Fibroblast of skin of right quadriceps (primary cell): ENCODE measurements around the gene WDCP.
"Not testable (repeated sequence)": the region's sequence is repeated elsewhere in the genome, so short reads cannot be mapped to it uniquely, and the experiment has no call there.

Experiments used
- DNase-seq: peaks from one replicate; pipeline ENCODE4 v3.0.0-alpha.2; 2013

WDCP gene

DNA sequence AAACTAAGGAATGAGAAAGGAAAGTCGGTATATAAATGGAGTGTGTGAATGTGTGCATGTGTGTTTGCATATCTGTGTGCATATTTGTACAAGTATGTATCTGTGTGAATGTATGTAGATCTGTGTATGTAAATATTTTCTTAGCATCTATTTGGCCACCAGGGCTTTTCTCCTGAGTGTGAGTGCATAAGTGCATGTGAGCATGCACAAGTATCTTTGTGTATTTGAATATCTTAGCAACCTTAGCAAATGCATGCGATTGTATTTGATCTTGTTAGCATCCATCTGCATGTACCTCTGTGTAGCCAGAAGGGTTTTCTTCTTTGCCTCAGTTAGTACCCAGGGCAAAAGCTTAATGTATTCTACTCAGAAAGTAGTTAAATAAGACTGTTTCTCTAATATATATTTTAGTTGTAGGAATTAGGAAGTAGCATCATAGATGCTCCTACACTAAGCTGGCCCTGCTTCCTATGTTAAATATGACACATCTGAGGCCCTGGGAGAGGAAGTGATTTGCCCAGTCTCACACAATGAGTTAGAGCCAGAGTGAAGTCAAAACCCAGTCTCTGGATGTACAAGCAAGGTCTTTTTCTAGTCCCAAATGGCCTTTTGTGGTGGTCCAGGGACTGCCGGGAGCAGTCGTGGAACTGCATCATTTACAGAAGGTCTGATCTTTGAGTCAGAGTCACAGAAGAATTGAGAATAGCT, 11.5 kb upstream of the WDCP start:
- DNase-seq: no peak

DNA sequence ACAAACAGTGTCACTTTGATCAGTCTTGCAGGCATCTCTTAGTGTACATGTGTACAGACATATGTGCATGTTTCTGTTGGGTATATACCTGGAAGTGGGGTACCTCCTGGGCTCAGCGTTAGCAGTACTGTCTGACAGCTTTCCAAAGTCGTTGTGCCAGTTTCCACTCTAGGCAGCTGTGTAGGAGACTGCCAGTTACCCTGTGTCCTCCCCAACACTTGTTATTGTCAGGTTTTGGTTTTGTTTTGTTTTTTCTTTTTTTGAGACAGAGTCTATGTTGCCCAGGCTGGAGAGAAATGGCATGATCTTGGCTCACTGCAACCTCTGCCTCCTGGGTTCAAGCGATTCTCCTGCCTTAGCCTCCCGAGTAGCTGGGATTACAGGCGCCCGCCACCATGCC, 8.6 kb upstream of the WDCP start:
- no peak for DNase-seq

DNA sequence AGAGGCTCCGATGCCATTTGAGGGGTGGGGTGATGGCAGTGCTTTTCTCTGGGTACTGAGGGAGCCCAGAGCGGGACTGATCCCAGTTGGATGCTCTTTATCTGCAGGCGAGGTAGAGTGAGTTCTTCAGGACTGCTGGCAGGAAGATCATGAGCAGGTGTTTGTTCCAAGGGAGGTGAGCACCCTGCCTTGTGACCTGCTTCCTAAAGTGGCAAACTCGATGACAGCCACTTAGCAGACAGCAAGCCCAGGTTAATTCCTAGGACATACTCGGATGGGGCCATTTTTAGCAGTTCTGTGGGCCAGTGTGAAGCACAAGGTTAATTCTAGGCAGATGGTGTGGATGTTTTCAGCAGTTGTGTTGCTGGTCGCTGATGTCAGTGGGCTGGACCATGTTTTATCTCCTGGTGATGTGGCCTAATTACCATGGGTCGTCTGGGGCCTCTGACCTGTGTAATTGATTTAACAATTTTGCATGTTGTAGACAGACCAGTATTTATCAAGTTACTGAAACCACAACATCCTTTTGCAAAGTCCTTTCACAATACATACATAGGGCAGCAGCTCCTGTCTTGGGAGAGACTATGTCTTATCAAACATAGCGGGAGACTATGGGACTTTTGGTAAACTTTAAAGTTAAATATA, 7.3 kb upstream of the WDCP start:
- DNase-seq: no peak

DNA sequence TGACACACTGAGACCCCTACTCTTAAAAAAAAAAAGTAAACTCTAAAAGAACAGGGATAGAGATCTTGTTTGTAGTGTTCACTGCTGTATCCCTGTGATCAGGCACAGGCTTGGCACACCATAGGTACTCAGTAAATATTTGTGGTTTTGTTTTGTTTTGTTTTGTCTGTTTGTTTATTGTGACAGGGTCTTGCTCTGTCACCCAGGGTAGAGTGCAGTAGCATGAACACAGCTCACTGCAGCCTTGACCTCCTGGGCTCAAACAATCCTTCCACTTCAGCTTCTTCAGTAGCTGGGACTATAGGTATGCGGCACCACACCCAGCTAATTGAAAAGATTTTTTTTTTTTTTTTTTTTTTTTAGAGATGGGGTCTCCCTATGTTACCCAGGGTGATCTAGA, 5.8 kb upstream of the WDCP start:
- DNase-seq: no peak

DNA sequence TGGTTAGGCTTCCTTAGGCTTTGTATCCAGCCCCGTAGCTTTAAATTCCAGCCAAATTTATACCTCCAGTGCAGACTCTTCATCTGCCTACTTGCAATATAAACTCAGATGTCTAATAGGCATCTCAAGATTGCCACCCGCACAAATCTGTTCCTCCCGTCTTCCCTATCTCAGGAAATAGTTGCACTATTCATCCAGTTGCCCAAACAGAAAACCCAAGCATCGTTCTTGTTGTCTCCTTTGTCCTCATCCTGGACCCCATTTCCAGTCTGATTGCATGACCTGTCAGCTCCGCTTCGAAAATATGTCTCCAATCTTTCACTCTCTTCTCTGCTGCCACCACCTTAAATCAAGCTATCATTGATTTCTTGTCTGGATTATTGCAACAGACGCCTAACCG, 4.6 kb upstream of the WDCP start:
- DNase-seq: no peak

DNA sequence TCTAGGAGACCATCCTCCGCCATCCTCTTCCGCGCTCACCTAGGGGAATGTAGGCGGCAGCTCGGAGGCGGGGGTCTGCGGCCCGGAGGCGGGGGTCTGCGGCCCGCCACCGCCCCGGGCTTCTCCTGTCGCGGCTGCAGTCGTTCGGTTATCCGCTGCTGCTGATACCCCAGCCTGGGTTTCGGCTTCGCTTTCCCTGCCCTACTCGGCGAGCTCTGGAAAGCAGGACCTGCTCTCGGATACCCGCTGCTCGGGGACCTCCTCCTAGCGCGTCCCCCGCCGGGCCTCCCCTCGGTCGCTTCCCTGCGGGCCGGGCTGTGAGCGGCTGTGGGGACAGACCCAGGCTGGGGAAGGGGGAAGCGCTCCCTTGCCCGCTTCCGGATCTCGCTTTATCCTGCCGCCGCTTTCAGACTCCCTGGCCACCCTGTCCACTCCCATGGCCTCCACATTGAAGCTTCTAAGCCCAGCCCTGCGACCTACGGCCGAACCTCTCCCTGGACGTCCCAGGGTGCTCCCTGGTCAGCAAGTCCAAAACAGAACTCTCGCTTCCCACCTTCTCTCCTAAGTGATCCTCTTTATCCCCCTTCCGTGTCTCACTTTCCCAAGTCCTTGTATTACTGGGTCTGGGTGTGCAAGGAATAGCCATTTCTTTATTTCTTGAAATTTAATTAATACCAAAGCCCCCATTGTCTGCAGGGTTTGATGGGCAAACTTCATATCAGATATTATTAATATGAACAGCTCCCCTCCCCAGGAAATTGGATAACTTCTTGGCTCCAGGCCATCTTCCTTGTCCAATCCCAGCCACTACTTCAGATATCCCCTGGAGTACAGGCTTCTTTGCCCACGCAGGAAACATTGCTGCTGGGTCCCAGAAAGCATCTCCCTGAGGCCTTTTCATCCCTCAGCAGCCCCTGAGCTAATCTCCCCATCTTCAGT, 3.1 kb upstream of the WDCP start:
- DNase-seq: no peak

DNA sequence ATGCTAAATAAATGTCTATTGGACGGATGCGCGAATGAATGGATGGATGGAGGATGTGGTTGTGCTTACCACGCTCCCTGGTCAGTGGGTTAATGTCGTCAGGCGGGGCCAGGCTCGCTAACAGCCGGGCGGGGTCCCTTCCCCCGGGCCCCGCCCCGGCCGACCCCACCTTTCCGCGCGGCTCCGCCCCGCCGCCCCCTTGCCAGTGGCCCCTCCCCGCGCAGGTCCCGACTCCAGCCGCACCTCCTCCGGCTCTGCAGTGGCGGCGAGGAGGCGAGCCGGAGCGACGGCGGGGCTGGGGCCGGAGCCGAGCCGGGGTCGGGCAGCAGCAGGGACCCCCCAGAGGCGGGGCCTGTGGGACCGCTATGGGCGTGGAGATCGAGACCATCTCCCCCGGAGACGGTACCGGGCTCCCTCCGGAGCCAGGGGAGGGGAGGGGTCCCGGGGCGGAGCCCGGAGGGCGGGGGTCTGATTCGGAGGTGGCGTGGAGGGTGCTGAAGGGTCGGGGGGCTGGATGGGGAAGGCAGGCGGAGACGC, 2.4 kb upstream of the WDCP start, which contains the start of gene FKBP1B:
Gene FKBP1B, plus strand, starts transcription at position 257 of the 537 bp plus-strand sequence. Its CDS starts 109 bp downstream, at position 366.
- DNase-seq: peak; percentile 32

DNA sequence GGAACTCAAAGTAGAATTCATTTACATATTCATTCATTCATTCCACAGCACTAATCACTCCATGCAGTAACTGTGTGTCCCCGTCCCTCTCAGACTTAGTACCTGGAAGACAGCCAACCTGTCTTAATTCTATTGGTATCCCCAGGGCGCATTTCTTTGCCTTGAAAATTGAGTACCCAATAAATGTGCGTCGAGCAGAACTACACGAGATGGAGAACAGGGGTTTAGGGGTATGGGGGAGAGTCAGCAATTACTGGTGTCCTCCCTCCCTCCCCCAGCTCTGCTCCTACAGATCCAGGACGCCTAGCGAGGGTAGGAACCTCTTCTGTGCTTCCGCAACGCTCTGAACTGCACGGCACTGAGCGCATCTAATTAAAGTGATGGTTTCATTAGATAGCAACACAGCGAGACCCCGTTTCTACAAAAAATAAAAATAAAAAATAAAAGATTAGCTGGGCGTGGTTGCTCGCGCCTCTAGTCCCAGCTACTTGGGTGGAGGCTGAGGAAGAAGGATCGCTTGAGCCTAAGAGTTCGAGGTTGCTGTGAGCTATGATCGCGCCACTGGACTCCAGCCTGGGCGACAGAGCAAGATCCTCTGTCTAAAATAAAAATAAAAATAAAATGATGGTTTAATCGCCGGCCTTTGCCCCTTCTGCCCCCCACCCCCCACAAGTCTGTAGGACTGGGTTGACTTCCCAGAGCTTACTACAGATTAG, 1.7 kb upstream of the WDCP start:
- no peak for DNase-seq

DNA sequence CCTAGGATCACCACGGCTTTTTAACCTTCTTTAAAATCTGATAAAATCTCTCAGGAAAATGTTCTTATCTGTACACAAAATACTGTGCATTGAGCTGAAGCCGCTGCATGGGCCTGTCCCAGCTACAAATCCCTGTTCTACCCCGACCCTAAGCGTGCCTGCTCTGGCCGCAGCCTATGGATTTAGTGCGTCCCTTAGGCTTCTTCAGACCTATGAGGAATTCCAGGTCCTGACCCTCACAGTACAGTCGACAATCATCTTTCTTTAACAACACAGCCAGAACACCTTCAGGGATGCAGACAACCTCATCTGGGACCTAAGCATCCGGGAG, 477 bp upstream of the WDCP start:
- no peak for DNase-seq

DNA sequence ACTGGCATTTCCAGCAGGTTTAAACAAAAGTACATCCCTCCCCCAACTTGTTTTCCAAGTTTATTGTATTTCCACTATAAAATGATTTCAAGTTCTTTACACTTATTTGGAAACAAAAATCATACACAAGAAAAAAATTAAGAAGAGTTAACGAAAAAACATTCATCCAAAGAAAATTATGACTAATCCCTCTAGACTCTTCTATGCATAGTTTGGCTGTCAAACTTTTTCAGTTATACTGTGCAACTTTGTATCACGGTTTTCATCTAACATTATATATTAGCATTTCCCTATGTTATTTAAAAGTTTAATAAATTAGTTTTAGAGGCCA, 627 bp downstream of the WDCP start:
- DNase-seq: no peak

DNA sequence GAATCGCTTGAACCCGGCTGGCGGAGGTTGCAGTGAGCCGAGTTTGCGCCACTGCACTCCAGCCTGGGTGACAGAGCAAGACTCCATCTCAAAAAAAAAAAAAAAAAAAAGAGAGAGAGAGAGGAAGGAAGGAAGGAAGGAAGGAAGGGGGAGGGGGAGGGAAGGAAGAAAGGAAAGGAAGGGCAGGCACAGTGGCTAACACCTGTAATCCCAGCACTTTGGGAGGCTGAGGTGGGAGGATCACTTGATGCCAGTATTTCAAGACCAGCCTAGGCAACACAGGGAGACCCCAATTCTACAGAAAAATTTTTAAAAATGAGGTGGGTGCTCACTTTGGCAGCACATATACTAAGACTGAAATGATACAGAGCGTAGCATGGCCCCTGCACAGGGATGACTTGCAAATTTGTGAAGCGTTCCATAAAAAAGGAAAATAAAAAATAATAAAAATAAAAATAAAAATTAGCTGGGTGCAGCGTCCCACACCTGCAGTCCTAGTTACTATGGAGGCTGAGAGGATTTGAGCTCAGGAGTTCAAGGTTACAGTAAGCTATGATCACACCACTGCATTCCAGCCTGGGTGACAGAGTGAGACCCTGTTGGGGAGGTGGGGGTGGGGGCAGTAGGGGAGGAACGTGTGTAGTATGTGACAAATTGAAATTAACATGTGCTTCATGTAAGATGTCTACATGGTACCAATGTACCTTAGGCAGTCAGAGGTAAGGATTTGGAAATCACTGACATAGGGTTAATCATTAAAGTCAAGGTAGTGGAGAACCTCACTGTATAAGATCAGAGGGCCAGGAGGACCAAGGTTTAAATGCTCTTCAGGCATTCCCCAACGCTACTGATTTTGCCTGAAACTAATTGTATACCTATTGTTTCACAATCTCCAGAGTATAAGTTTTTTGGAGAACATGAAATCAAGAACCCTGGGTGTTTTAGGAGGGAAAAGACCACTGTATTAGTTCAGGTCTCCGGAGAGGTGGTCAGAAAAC, 1.4 kb downstream of the WDCP start:
- no peak for DNase-seq

DNA sequence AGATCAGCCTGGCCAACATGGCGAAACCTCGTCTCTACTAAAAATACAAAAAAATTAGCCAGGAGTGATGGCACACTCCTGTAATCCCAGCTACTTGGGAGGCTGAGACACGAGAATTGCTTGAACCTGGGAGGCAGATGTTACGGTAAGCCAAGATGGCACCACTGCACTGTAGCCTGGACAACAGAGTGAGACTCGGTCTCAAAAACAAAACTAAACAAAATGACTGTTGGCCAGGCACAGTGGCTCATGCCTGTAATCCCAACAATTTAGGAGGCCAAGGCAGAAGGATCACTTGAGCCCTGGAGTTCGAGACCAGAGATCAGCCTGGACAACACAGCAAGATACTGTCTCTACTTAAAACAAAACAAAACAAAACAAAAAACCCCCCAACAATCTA, 4.1 kb downstream of the WDCP start:
- DNase-seq: not testable (repeated sequence)

DNA sequence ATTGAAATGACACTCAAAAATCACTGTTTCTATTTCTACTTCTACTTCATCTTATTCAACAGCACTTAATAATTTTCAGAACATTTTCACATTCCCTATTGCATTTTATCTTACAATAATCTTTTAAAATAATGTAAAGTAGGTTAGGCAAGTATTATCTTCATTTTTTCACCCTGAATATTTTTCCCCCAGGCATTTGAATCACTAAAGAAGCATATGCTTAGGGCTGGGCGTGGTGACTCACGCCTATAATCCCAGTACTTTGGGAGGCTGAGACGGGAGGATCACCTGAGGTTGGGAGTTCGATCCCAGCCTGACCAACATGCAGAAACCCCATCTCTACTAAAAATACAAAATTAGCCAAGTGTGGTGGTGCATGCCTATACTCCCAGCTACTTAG, 6.7 kb downstream of the WDCP start:
- DNase-seq: no peak

DNA sequence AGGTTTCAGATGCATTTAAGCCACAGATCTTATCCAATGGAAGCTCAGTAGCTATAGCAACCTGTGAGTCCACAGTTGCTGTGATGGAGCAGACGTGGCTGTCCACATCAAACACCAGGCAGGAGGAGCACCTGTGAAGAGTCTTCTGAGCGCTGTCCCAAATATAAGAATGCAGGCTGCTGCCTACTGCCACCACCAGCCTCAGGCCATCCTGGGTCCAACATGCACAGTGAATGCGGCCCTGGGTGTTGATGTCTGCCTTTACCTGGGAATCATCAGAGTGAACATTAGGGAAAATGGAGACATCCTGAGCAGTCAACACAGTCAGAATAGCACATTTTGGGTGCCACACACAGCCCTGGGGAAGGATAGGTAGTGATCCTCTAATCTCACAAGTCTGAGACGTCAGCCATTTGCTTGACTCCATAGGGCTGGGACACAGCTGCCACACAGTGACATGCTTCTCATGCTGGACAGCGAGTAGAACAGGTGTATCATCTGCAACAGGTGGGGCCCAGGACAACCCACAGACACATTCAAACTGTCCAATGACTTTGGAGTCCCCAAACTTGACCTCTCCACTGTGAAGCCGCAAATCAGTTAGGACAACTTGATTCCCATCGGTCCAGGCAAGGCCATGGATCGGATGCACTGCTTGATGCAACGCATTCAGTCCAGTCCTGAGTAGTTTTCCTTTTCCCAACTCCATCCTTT, 8.2 kb downstream of the WDCP start:
- no peak for DNase-seq

DNA sequence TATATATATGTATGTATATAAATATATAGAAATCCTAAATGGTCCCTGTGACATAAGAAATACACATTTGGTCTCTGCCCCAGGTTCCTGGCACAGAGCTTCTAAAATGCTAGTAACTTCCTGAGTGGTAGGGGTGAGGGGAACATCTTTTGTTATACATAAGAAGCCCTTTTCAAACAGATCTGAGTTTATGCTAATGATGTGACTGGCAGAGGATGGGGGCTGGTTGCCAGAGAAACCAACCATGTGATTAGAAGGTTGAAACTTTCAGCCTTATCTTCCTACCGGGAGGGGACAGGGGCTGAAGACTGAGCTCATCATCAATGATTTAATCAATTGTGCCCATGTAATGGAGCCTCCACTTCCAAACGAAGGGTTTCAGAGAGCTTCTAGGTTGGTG, 21.0 kb downstream of the WDCP start:
- no peak for DNase-seq

DNA sequence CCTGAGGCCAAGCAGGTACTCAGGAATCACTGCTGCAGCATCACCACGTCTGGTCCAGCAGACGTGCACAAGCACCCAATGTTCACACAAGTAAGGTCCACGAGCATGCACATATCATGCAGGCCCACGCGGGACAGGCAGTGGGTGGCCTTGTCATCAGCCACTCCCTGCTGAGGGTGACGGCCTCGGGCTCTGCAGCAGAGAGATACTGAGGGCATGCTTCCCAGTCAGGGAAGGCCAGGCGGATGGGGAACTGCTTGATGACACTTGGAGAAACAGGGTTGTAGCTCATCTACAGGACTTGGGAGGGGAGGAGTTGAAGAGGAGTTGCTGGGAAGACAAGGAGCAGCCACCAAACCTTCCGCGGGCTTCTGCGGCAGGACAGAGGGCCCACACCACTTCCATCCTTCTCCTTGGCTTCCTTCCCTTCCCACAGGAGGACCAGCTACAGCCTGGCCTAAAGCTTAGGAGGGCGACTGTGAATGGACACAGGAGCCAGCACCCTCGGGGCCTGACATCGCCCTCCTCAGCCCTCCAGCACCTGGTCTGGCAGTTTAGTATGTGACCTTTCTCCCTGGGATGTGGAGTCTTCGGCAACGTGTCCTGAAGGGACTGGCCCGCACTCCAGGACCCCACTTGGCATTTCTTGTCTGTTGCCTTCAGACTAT, 22.1 kb downstream of the WDCP start:
- DNase-seq: no peak

DNA sequence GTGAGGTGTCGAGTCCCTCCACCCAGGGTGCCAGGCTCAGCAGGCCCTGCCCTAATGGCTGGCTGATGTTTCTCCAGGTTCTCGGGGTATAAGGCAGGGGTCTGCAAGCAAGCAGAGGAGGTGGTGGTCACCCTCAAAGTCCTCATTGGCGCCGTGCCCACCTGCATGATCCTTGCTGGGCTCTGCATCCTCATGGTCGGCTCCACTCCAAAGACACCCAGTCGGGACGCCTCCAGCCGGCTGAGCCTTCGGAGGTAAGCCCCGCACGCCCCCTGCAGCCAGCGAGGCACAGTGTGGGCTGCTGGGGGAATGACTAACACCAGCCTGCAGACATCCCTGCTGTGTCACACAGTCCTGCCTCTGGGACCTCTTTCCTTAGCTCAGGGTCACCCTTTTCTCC, 23.2 kb downstream of the WDCP start:
- DNase-seq: peak; percentile 17

DNA sequence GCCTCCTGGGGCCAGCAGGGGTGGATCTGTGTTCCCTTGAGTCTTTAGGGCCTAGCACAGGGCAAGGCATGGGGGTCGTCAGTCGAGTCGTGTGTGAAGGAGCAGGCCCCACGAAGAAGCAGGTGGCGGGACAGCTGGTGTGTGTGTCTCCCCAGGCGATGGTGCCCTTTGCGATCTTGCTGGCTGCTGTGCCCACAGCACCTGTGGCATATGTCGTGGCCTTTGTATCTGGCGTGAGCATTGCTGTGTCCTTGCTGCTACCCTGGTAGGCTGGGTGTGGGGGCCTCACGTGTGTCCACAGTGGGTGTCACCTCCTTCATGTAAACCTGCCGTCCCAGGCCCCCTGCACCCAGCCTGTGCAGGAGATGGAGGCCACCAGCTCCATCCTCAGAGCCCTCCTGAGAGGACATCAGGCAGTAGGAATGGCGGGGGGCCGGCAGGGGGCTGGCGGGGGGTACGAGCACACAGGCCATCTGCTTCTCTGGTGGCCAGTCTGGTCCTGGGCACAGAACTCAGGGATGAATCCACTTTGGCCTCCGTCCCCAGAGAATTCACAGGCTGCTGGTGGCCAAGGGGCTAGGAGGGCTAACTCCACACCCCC, 24.1 kb downstream of the WDCP start:
- no peak for DNase-seq

DNA sequence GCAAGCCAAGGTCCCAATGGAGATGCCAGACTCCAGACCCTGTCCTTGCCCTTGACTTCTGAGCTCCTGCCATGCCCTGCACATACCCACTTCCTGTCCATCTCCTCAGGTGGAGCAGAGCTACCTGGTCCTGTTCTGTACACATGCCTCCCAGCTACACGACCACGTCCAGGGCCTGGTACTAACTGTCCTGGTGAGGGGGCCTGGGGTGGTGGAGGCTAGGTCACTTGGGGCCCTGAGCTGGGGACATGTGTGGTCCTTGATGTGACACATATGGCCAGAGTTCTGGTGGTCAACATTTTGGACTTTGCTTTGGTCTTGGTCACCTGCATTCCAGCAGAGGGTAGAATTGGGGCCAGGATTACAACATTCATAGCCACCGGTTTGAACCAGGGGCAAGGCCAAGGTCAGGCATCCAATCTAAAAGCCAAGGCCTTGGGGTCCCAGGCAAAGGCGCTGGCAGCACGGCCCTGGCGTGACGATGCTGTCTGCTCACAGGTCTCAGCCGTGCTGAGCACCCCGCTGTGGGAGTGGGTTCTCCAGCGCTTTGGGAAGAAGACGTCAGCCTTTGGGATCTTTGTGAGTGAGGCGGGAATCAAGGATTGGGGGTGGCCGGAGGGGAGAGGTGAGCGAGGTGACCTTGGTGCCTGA, 24.7 kb downstream of the WDCP start:
- DNase-seq: no peak
